Inflammatory macrophage treated with lipopolysaccharide for 1 hour (primary cell): ENCODE measurements around the gene SYT4.
"Not testable (repeated sequence)": the region's sequence is repeated elsewhere in the genome, so short reads cannot be mapped to it uniquely, and the experiment has no call there.

Source experiments
- DNase-seq, 2 donors: peaks; one replicate each; pipeline ENCODE4 v3.0.0-alpha.2; 2020 to 2022

Gene SYT4

DNA sequence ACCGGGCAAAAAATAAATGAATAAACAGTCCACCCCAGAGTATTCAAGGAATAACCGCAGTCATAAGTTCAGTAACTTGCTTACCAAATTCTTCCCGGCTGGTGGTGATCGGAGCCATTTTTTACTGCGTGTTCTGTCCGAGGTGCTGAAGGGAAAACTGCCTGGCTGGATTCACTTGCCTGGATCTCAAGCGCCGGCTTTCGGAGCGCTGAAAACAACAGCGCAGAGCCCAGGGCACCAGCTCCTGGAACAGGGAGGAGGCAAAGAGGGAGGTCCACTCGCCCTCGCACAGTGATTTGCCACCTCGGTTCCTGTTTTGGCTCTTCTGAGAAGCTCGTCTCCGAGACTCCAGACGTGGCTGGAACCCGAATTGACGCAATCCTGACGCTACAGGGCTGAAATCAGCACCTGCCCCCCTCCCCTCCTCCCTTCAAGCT lies at the start of gene SYT4:
SYT4 (minus strand) TSS at position 327 of the 437 bp plus-strand sequence; CDS start at position 118, 209 bp downstream.
- DNase-seq: no peak

DNA sequence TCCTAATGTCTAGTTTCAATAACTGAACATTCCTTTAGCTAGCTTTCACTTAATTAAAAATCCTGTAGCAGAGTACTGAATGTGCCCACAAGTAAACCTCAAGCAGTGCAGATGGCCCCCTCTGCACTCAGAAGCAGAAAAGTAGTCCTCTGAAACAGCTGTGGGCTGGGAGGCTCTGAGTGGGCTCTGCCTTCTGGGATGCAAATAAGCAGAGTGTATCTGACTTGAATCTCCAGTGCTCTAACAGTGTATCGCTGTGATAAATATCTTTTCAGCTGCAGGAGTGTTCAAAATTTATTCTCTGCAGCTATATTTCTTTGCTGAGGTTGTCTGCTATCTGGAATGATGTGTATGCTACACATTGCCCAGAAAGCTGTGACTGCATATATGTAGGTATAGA lies 44.8 kb upstream of the SYT4 start:
- no peak for DNase-seq

- no peak for DNase-seq
These were observed 37.7 kb upstream of the SYT4 start for GRCh38 chr18:43314941-43315340.

GRCh38 chr18:43312891-43313290 lies 35.6 kb upstream of the SYT4 start:
- DNase-seq: no peak

- DNase-seq: no peak
These were observed 32.9 kb upstream of the SYT4 start for GRCh38 chr18:43310239-43310638.

GRCh38 chr18:43303376-43303775 lies 26.1 kb upstream of the SYT4 start:
- DNase-seq: no peak

DNA sequence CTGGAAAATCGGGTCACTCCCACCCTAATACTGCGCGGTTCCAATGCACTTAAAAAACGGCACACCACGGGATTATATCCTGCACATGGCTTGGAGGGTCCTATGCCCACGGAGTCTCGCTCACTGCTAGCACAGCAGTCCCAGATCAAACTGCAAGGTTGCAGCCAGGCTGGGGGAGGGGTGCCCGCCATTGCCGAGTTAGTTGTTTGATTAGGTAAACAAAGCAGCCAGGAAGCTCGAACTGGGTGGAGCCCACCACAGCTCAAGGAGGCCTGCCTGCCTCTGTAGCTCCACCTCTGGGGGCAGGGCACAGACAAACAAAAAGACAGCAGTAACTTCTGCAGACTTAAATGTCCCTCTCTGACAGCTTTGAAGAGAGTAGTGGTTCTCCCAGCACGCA lies 8.9 kb upstream of the SYT4 start:
- not testable (repeated sequence) for DNase-seq

DNA sequence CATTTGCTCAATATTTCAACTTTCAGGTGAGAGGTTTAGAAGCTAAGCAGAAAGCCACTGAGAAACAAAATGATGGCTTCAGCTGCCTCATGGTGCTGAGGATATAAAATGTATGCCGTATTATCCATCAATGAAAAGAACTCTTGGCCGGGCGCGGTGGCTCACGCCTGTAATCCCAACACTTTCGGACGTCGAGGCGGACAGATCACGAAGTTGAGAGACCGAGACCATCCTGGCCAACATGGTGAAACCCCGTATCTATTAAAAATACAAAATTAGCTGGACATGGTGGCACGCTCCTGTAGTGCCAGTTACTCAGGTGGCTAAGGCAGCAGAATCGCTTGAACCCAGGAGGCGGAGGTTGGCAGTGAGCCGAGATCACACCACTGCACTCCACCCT lies 6.0 kb upstream of the SYT4 start:
- DNase-seq: no peak

DNA sequence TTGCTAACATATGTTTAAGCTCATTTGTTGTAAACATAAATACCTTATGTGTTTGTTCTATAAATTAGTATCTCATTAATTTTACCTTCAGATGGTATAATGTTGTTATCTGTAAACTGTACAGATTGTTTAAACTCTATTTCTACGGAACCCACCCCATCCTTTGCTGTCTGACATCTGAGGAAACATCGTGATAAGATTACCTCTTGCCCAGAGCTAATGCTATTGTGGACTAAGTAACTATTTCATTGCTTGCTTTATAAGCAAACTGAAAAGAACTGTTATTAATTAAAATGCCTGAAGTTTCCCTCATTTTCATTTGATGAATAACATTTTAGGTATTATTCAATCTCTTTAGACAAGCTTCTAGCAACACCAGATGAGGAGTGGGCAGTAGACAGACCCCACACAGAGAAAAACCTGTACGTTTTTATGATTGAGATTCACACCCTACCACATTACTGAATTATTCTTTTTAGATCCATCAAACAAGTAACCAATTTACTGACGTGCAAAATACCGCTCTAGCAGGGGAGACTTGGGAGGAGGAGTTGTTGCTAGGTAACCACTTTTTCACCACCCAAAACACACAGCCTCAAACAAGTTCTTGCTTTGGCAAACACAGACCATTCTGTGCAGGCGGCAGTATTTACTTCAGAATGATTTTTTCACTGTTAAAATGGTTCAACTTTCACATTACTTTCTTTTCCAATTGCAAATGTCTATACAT lies 1.9 kb upstream of the SYT4 start:
- DNase-seq: no peak

DNA sequence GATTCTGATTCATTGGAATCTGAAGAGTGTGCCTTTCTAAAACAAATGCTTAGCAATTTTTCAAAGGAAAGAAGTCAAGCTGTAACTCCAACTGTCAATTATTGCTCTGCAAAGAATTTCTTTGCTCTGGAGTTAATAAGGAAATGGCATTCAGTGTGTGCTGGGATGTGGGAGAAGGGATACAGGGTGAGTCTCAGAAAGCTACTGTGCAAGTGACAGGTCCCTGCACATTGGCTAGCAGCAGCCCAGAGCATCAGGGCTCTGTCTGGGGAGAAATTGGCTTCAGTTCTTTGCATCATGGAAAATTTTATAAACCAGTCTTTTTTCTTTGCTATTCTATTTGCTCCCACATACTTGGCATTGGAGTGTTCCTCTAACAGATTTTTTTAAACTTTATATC lies 1.1 kb upstream of the SYT4 start:
- DNase-seq: no peak

GRCh38 chr18:43276491-43276890 lies 799 bp downstream of the SYT4 start:
- DNase-seq: no peak

- no peak for DNase-seq
These were observed 1.7 kb downstream of the SYT4 start for GRCh38 chr18:43275546-43275945.

DNA sequence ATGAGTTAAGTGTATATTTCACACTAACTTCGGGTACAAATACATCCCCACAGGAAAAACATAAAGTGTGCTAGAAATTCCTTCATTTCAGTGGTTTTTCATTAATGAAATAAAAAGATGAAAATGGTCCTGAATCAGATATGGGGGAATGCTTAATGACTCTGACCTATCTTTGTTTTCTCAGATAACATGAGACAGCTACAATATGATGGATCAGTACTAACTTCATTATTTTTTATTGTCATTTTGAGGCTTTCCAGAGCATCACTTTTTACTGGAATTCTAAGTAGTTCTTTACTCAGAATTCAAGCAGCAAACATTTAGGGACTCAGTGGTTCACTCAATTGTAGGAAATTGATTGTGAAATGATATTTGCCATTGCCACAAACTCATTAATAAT lies 2.8 kb downstream of the SYT4 start:
- no peak for DNase-seq

DNA sequence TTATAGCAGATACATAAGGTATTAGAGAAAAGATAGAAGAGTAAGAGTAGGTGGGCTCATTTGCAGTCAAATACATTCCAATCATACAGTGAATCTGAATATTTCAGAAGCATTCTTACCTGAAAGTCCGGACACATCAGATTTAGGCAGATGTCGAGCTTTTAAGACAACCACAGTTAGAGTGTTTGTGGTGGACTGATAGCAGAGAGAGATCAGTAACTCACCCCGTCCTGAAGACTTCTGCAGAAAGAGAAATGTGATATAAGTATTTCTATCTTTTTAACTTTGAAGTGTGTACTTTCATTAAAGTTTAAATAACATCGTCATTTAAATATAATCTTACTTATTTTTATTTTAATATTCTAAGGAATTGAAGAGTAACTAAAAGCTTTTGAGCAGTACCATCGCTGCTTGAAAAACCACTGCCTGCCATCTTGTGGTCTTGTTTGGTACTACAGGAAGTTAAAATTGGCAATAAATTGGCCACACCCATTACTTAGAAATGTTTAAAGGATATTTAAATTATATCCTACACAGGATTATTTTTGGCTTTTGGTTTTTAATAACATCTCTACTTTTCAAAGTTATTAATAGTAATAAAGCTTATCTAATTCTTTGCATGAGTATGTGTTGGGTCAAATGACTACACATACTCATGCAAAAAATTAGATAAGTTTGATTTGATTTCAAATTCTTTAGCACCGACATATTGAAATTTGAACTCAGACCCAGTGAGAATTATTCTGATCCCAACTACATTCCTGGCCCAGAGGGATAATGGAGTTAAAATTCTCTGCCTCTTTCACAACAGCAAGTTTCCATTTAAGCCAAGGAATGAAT lies 5.5 kb downstream of the SYT4 start:
- DNase-seq: peak; percentile 15 to 81

GRCh38 chr18:43267818-43268217 lies 9.5 kb downstream of the SYT4 start:
- no peak for DNase-seq

GRCh38 chr18:43265465-43265864 lies 11.8 kb downstream of the SYT4 start:
- DNase-seq: no peak

GRCh38 chr18:43248610-43249249 lies 28.6 kb downstream of the SYT4 start:
- DNase-seq: no peak

- no peak for DNase-seq
These were observed 29.3 kb downstream of the SYT4 start for GRCh38 chr18:43247944-43248343.

DNA sequence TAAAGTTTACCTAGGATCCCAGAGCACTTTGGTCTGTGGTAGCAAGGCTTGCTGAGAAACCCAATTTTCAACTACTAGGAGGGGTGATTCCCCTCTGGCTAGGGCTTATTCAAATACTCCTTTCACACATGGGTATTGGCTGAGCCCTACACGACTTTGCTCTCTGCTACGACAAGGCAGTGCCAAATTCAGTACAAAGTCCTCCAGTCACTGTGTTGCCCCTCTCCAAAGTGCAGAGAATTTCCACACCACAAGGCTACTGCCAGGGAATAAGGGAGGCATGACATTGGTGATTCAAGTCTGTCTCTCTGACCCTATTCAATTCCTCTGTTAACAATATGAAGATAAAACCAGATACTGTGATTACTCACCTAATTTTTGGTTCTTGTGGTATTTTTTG lies 38.9 kb downstream of the SYT4 start:
- DNase-seq: no peak

DNA sequence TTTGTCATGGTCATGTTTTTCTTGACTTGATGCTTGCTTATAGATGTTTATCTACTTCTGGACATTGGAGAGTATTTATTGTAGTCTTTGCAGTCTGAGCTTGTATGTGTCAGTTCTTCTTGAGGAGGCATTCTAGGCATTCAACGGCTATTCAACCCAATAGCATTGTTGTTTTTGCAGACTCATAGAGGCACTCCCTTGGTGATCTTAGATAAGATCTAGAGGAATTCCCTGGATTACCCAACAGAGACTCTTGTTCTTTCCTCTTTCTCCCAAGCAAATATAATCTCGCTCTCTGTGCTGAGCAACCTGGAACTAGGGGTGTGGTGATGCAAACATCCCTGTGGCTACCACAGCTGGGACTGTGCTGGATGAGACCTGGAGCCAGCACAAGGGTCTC lies 40.4 kb downstream of the SYT4 start:
- peak in 1 of 2 donors; percentile 6 for DNase-seq

GRCh38 chr18:43234889-43235288 lies 42.4 kb downstream of the SYT4 start:
- DNase-seq: no peak

- no peak for DNase-seq
These were observed 54.8 kb downstream of the SYT4 start for GRCh38 chr18:43222501-43222900.

DNA sequence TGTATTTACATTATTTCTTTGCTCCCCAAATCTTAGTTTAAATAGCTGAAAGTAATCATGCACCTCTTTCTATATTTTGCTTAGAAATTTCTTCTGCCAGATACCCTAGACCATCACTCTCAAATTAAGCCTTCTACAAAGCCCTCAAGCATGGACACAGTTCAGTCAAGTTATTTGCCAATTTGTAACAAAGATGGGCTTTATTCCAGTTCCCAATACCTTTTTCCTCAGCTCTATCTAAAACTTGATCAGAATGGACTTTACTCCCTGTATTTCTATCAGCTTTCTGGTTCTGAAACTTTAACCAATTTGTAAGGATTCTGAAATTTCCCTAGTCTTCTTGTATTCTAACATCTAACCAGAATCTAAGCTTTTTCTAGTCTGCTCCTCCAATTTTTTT lies 56.6 kb downstream of the SYT4 start:
- DNase-seq: no peak
